ENCODE results near the gene SLCO1C1.

SLCO1C1 gene

GRCh38 chr12:20792971-20793370 is 97.8 kb downstream of the SLCO1C1 start:
- no peak for DNase-seq (ENCODE audit: low read depth in 3 of 3)

DNA sequence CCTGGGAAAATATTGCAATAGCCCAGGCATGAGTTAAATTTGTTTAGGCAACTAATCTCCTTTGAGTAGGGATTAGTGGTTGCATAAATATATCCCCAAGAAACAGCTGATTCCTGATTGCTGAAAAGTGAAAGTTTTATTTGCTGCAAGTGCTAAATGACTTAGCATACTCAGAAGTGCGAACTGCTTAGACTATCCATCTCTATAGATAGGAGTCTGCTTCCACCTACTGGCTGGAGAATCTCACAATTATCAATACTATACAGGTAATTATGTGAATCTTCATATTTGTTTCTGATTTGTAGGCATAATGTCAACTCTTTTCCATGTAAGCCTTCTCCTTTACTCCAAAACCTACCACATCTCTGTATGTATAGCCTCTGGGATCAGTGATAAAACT is 103.4 kb downstream of the SLCO1C1 start:
- DNase-seq (ENCODE audit: low read depth in 3 of 3) = no peak

DNA sequence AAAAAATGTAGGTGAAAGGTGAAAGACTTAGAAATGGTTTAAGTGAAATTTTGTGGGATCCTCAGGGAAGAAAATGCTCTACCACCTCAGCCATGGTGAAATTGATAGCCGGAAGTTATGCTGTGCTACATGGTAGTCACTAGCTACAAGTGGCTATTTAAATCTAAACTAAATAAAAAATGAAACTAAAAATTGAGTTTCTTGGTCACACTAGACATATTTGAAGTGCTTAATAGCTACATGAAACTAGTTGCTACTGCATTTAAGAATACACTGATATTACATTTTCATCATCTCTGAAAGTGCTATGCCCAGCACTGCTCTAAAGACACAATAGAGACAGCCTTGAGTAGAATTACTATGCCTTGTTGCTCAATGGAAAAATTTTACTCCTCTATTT is 105.0 kb downstream of the SLCO1C1 start:
- DNase-seq (ENCODE audit: low read depth in 3 of 3) = no peak

DNA sequence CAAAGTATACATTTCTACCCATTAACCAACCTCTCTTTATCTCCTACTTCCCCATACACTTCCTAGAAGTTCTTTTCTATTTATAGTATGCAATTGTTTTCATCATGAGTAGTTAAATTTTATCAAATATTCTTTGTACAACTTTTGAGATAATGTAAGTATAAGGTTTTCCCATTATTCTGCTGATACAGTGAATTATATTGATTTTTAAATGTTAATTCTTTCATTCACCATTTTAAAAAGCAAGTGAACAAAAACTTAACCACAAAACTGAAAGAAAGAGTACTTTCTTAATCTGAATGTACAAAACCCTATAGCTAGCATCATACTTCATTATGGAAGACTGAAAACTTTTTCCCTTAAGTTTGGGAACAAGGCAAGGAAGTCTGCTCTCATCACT is 105.9 kb downstream of the SLCO1C1 start:
- no peak for DNase-seq (ENCODE audit: low read depth in 3 of 3)

Measured in stimulated activated CD4-positive, alpha-beta T cell treated with anti-CD3 and anti-CD28 coated beads, TNF-alpha, amount 100 ng/mL, for 4 hours (primary cell).